ENCODE results near the gene INTS7. TPM values are rescaled to one million over a fixed set of nuclear protein-coding genes. Genes with fewer than 3 reads are reported as not detected.

INTS7 gene
- total and polyA plus RNA-seq, 4 donors: 3.9 to 14.4 (median 10.2) TPM

DNA sequence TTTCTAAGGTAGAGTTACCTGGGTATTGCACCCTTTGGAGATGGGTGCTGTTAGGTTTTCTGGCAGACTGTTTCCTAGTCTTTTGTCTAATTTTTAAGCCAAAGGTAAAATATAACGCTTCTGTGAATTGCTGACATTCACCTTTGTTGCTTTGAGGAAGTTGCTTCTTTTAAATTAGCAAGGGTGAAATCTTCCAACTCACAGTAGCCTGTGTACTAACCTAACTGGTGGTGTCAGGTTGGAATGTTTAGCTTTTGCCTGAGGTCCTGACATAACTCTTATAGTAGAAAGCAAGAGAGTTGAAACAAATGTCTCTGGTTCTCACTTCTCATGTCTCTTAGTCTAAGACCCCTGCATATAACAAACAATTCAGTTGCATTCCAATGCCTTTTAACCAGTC lies 143.6 kb downstream of the INTS7 start:
- no peak for DNase-seq (ENCODE audit: low spot score)
- no peaks in the 10 kb centered on the region for H3K27me3 ChIP-seq (ENCODE audit: control insufficient read depth in 4 of 4, insufficient read depth in 4 of 4, low read length in 3 of 4)
- TF ChIP-seq YY1 (IDR thresholded peaks at IDR 0.05): no peak
- TF ChIP-seq, protein P1, sequence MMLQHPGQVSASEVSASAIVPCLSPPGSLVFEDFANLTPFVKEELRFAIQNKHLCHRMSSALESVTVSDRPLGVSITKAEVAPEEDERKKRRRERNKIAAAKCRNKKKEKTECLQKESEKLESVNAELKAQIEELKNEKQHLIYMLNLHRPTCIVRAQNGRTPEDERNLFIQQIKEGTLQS (IDR thresholded peaks at IDR 0.05): no peak
- no peak for TF ChIP-seq EGR1 (IDR thresholded peaks at IDR 0.05; ENCODE audit: low read depth in 2 of 2)
- TF ChIP-seq, protein P2, sequence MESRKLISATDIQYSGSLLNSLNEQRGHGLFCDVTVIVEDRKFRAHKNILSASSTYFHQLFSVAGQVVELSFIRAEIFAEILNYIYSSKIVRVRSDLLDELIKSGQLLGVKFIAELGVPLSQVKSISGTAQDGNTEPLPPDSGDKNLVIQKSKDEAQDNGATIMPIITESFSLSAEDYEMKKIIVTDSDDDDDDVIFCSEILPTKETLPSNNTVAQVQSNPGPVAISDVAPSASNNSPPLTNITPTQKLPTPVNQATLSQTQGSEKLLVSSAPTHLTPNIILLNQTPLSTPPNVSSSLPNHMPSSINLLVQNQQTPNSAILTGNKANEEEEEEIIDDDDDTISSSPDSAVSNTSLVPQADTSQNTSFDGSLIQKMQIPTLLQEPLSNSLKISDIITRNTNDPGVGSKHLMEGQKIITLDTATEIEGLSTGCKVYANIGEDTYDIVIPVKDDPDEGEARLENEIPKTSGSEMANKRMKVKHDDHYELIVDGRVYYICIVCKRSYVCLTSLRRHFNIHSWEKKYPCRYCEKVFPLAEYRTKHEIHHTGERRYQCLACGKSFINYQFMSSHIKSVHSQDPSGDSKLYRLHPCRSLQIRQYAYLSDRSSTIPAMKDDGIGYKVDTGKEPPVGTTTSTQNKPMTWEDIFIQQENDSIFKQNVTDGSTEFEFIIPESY (IDR thresholded peaks at IDR 0.05): no peak
- TF ChIP-seq, protein P3, sequence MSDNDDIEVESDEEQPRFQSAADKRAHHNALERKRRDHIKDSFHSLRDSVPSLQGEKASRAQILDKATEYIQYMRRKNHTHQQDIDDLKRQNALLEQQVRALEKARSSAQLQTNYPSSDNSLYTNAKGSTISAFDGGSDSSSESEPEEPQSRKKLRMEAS (IDR thresholded peaks at IDR 0.05): no peak
- peak in 1 of 2 donors; percentile 6 for TF ChIP-seq RAD21 (IDR thresholded peaks at IDR 0.05)
- no peaks in the 10 kb centered on the region for H3K36me3 ChIP-seq (ENCODE audit: control insufficient read depth in 4 of 4, insufficient read depth in 3 of 4, low read depth in 1 of 4, low read length in 3 of 4)
- no peak overlapping the region for H3K4me3 ChIP-seq (ENCODE audit: low read depth in 1 of 3, low read length in 3 of 3)
- H3K9ac ChIP-seq (ENCODE audit: low read depth in 1 of 2, low read length in 2 of 2): no peak overlapping the region
- H3K27ac ChIP-seq (ENCODE audit: low read depth in 1 of 2, low read length in 2 of 2): peak overlapping the region; percentile 22 to 77
- WGBS: 26% methylated on average over 1 of the region's 1 CpG
- no peaks in the 10 kb centered on the region for H3K9me3 ChIP-seq (ENCODE audit: control insufficient read depth in 4 of 4, low read length in 3 of 4)
- peaks cover 5 to 40% (median 16%) of the 10 kb centered on the region in 4 donors for H3K4me1 ChIP-seq (ENCODE audit: control insufficient read depth in 4 of 4, insufficient read depth in 4 of 4, low read length in 3 of 4)

Small RNAs within 50 kb of the gene (small RNA-seq; reads per million reads assigned to genes)
- gene MIR3122 (not detected), gene RF00568 (not detected)

Other genes with a start within 250 kb of the INTS7 start
- gene LPGAT1, start 204.8 kb downstream of the INTS7 start, total RNA-seq: 10 to 100 TPM; 48.7 to 53.8 TPM
- gene LPGAT1, start 204.8 kb downstream of the INTS7 start, polyA plus RNA-seq: 10 to 100 TPM; 11.6 to 15.7 TPM
- gene DTL, start 191 bp upstream of the INTS7 start, total RNA-seq: 10 to 100 TPM in 1 of 2 donors, under 1 TPM in 1; 0.17 to 17.9 TPM
- gene DTL, start 191 bp upstream of the INTS7 start, polyA plus RNA-seq: 1 to 10 TPM in 1 of 2 donors, under 1 TPM in 1; 0.33 to 1.1 TPM
- gene PPP2R5A, start 249.9 kb upstream of the INTS7 start, total RNA-seq: 10 to 100 TPM; 29.5 to 40.7 TPM
- 10 to 100 TPM; 22.9 to 27.4 TPM for gene PPP2R5A, start 249.9 kb upstream of the INTS7 start, polyA plus RNA-seq